ENCODE results near the gene SLC28A1.

The SLC28A1 gene

DNA sequence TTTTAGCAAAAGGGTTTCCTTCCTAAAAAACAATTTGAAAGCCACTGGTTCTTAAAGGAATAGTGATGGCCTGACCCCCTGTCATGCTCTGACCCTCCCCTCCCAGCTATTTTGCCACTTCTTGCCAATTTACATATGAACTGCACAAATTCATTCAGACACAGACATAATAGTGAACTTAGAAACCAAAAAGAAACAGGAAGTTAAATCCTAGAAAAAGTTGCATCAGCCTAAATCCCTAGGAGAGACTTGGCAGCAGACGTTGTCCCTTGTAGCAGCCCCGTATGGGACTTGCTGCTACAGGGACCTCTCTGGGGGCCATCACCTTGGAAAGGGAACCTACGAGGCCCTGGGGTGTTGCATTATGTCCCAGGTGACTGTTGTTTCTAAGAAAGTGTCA is 82.9 kb downstream of the SLC28A1 start:
- H3K4me3 Mint-ChIP-seq: no peak overlapping the region
- H3K27me3 Mint-ChIP-seq: peaks cover 2% of the 10 kb centered on the region
- no peak overlapping the region for H3K27ac Mint-ChIP-seq
- peaks cover 3% of the 10 kb centered on the region for H3K36me3 Mint-ChIP-seq
- H3K9me3 Mint-ChIP-seq (ENCODE audit: low read depth): no peaks in the 10 kb centered on the region
- H3K4me1 Mint-ChIP-seq (ENCODE audit: low read depth): no peaks in the 10 kb centered on the region

DNA sequence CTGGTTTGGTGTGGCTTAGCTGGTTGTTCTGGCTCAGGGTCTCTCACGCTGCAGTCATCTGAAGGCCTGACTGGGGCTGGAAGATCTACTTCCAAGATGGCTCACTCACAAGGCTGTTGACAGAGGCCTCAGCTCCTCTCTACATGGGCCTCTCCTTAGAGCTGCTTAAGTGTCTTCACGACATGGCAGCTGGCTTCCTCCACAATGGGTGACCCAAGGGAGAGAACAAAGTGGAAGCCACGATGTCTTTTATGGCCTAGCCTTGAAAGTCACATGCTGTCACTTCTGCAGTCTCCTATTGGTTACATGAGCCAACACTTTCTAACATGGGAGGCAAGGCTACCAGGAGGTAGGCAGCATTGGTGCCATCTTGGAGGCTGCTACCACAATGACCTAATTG is 83.8 kb downstream of the SLC28A1 start:
- H3K27ac Mint-ChIP-seq: no peak overlapping the region
- peaks cover 3% of the 10 kb centered on the region for H3K36me3 Mint-ChIP-seq
- no peak overlapping the region for H3K4me3 Mint-ChIP-seq
- no peaks in the 10 kb centered on the region for H3K9me3 Mint-ChIP-seq (ENCODE audit: low read depth)
- H3K27me3 Mint-ChIP-seq: peaks cover 2% of the 10 kb centered on the region
- no peaks in the 10 kb centered on the region for H3K4me1 Mint-ChIP-seq (ENCODE audit: low read depth)

DNA sequence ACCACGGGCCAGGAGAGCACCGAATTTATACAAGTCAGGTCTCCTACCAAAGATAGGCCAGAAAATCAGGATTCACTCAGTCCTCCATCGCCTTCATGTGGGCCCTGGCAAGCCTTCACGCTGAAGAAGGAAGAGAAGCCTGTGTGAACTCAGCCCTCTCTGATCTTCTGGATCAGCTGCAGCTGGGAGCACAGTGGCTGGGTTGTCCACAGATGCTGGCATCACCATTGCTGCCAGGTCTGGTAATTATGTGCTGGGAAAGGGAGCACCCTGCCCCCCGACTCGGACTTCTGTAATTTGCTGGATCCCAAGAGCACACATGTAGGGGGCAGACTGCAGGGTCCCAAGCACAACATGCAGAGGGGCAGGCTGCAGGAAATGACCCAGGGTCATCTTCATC is 84.8 kb downstream of the SLC28A1 start:
- Mint-ChIP-seq H3K27ac (no peak overlapping the region), H3K36me3 (peaks cover 3% of the 10 kb centered on the region), H3K9me3 (ENCODE audit: low read depth) (no peaks in the 10 kb centered on the region), H3K4me1 (ENCODE audit: low read depth) (no peaks in the 10 kb centered on the region), H3K4me3 (no peak overlapping the region), H3K27me3 (no peaks in the 10 kb centered on the region)

DNA sequence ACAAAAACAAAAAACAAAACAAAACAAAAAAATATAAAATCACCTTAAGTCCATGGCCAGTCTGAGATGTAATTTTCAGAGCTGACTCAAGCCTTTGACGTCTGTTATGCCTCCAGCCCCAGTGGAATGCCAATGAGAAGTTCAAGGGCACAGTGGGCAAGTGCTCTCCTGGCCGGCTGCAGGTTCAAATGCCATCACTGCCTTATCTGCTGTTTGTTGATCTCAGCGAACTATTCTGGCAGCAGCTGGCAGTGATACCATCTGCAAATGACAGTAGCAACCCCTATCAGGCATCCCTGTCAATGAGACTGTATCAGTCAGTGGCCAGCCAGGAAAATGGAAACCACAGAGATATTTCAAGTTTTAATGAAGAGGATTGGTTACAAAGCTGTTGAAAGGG is 86.4 kb downstream of the SLC28A1 start:
- Mint-ChIP-seq H3K36me3 (no peaks in the 10 kb centered on the region), H3K4me1 (ENCODE audit: low read depth) (no peaks in the 10 kb centered on the region), H3K27ac (no peak overlapping the region), H3K27me3 (no peaks in the 10 kb centered on the region), H3K4me3 (no peak overlapping the region), H3K9me3 (ENCODE audit: low read depth) (no peaks in the 10 kb centered on the region)

DNA sequence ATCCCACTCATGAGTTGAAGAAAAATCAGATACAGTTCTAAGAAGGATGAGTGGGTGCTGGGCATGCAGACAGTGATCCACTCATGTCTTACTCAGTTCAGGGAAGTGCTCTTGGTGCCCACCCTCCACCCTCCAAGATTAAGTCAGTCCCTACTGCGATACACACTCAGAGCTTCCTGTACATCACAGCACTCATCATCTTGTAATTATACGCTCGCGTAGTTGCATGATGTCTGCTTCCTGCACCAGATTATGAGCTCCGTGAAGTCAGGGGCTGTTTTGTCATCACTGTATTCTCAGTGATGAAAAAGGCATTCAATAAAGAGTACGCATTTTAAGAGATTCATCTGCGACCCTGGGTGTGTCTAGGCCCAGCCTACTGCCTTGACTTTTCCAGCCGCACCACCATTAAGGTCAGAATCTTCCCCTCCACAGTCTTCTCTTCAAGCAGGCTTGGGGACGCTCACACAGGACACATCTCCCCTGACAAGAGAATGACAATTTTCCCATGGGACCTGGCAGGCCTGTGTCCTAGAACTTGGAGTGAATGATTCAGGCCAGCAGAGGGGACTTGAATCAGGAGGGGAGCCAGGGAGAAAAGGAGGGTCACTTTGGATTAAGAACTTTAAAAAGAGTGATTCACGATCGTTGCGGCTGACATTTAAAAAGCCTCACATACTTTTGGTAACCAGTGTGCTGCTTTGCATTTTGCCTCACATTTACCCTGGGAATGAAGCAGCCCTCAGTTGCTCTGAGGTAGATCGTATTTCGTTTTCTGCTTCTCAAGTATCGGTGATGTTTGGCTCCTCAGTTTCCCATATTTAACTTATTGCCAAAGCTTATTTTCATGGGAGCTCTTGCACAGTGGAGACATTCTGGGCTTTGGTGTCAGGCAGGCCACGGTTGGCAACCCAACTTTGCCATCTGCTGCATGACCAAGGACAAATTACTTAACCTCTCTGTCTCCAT is 89.3 kb downstream of the SLC28A1 start:
- no peak overlapping the region for H3K27ac Mint-ChIP-seq

DNA sequence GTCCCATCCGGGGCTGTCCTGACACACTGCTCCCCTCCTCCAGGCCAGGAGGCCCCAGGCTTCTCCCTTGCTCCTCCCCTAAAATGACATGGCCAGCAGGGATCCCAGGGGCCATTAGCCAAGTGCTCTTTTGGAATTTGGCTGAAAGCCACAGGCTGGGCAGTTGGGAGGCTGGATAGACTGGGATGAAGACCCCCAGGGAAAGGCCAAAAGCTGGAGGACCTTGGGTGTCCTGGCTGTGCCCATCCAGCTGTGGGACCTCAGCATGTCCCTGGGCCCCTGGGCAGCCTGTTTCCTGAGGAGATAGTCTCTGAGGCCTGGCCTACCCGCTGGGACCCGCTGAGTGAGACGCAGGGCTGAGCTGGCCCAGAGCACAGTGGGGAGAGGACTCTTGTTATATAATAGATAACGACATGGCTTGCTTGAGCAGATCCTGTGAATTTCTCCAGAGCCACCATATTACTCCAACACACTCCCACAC is 91.4 kb downstream of the SLC28A1 start:
- Mint-ChIP-seq H3K9me3 (ENCODE audit: low read depth) (no peaks in the 10 kb centered on the region), H3K27me3 (no peaks in the 10 kb centered on the region), H3K4me3 (no peak overlapping the region), H3K4me1 (ENCODE audit: low read depth) (peaks cover 7% of the 10 kb centered on the region), H3K27ac (no peak overlapping the region), H3K36me3 (no peaks in the 10 kb centered on the region)

More for the DNA sequence above, 89.3 kb downstream of the SLC28A1 start:
- no peaks in the 10 kb centered on the region for H3K9me3 Mint-ChIP-seq (ENCODE audit: low read depth)
- H3K4me1 Mint-ChIP-seq (ENCODE audit: low read depth): peaks cover 2% of the 10 kb centered on the region
- H3K36me3 Mint-ChIP-seq: no peaks in the 10 kb centered on the region
- no peaks in the 10 kb centered on the region for H3K27me3 Mint-ChIP-seq
- H3K4me3 Mint-ChIP-seq: no peak overlapping the region

DNA sequence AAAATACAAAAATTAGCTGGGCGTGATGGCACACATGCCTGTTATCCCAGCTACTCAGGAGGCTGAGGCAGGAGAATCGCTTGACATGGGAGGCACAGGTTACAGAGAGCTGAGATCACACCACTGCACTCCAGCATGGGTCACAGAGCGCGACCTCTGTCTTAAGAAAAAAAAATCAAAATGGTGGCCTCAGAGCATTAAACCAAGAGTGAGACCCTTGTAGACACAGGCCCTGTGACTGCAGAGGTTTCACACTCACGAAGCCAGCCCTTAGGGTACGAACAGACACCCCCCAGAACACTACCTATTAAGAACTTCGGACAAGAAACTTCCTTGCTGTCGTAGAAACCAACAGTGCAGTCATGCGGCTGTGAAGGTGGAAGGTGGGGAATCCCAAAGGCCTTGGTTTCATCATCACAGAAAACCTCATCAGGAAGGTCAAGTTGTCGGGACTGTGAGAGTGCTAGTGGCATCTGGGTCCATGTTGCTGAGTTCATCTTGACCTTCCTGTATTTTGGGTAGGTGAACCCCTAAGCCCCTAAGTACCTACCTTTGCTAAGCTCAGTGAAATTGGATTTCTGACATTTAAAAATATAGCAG is 92.4 kb downstream of the SLC28A1 start:
- Mint-ChIP-seq H3K27me3 (no peaks in the 10 kb centered on the region), H3K4me3 (no peak overlapping the region), H3K36me3 (no peaks in the 10 kb centered on the region), H3K4me1 (ENCODE audit: low read depth) (peaks cover 7% of the 10 kb centered on the region), H3K9me3 (ENCODE audit: low read depth) (no peaks in the 10 kb centered on the region), H3K27ac (no peak overlapping the region)

DNA sequence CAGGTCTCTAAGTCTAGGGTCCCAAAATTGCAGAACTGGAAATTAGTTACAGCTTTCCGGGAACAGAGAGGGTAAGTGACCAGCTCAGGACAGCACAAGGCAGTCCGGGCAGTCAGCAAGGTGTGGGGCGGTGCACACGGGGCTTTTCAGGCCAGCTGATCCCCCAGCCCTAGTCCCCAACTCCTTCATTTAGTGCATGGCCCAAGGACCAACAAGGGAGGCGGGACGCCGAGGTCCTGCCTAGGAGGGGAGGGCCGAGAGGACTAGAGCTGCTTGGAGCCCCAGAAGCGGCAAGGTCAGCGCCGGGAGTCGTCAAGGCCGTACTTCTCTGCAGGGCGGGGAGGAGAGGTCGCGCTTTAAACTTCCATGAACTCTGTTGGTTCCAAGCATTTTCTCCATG is 95.2 kb downstream of the SLC28A1 start:
- Mint-ChIP-seq H3K9me3 (ENCODE audit: low read depth) (no peaks in the 10 kb centered on the region), H3K36me3 (no peaks in the 10 kb centered on the region), H3K27ac (no peak overlapping the region), H3K27me3 (no peaks in the 10 kb centered on the region), H3K4me3 (peak overlapping the region; percentile 95), H3K4me1 (ENCODE audit: low read depth) (peaks cover 29% of the 10 kb centered on the region)

DNA sequence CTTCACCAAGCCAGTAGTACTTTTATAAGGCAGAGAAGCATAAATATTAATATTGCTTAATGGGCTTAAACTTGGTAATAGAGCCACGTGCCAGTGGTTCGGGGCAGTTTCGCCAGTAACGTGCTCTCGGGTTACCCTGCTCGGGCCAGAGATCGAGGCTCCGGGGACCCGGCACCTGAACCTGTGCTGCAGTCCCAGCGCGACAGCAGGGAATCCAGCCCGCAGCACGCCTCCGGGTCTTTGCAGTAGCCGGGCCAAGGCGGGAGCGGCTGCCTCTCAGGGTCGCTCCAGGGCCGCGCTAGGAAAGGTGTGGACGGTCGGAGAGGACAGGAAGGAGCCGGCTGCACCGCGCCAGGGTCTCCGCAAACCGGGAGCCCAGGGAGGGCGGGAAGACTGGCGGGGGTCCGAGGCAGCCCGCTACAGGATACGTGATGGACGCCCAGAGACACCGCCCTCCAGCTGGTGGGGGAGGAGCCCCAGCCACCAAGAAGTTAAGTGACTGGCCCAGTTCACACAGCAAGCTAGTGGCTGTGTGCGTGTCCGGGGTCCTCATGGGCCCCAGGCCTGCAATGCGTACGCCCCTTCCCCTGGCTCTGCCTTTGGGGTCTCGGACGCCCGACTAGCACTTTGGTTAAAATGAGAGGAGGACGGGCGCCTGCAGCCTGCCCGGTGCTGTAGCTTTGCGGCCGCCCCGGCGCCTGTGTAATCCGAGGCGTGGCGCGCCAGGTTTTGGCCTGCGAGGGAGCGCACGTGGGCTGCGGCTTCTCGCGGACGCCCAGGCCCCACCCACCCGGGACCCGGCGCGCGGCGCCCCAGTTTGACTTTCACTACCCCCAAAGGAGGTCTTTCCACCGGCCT is 96.0 kb downstream of the SLC28A1 start:
- peak overlapping the region; percentile 96 for H3K27ac Mint-ChIP-seq
- H3K36me3 Mint-ChIP-seq: no peaks in the 10 kb centered on the region
- H3K4me3 Mint-ChIP-seq: peak overlapping the region; percentile 95
- H3K4me1 Mint-ChIP-seq (ENCODE audit: low read depth): peaks cover 37% of the 10 kb centered on the region
- H3K9me3 Mint-ChIP-seq (ENCODE audit: low read depth): no peaks in the 10 kb centered on the region
- H3K27me3 Mint-ChIP-seq: no peaks in the 10 kb centered on the region

DNA sequence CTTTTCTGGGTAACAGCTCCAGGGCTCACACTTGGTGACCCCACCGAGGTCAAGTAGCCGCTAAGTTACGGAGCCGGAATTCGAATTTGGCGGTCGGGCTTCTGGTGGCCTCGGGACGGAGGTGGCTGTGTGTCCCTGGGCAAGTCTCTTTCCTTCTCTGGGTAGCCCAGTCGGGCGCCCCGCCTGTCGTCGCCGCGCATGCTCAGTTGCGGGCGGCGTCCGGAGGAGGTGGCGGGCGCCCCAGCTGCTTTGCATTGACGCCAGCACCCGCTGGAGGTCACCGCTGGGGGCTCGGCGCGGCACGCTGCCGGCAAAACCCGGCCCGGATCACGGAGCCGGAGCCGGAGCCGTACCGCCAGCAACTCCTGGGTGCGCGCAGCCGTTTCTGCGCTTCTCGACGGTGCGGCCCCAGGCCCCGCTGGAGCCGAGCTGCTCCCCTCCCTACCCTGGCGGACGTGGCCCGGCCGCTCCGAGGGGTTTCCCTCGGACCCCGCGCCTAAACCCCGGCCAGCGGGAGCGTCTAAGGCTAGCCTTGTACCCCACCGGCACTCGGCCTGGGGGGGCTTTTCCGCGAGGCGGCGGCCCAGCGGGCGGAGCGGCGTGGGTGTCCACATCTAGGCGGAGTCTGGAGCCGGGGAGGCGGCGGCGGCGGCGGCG is 96.7 kb downstream of the SLC28A1 start:
- no peaks in the 10 kb centered on the region for H3K9me3 Mint-ChIP-seq (ENCODE audit: low read depth)

DNA sequence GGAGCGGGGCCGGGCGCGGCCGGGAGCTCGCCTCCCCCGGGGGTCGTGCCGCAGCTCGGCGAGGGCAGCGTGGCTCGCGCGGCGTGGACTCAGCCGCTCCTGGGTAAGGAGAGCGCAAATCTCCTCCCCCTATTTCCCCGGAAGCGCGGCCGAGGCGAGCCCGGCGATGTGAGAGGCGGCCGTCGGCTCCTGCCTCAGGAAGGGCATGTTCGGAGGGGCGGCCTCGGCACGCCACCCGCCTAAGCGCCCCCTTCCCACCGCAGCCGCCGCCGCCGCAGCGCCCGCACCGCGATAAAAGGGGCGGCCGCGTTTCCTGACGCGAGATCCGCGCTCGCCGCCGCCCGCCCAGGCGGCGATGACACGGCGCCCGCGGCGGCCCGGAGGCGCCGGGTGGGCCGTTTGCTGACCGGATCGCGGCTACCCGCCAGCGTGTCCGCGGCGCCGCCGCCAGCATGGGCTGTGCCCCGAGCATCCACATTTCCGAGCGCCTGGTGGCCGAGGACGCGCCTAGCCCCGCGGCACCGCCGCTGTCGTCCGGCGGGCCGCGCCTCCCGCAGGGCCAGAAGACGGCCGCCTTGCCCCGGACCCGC is 97.3 kb downstream of the SLC28A1 start, which contains the start of gene PDE8A:
Gene PDE8A (plus strand): TSS at position 146 of the 590 bp plus-strand sequence. CDS start 307 bp downstream, at position 453.
- peak within 1 kb of the TSS; percentile 95 for H3K4me3 Mint-ChIP-seq
- H3K9me3 Mint-ChIP-seq (ENCODE audit: low read depth): no peaks in the 10 kb centered on the region
- H3K4me1 Mint-ChIP-seq (ENCODE audit: low read depth): peaks cover 48% of the 10 kb centered on the region

More for the DNA sequence above, 96.7 kb downstream of the SLC28A1 start:
- H3K36me3 Mint-ChIP-seq: no peaks in the 10 kb centered on the region
- peak overlapping the region; percentile 95 for H3K4me3 Mint-ChIP-seq
- peak overlapping the region; percentile 93 for H3K27ac Mint-ChIP-seq
- H3K27me3 Mint-ChIP-seq: no peaks in the 10 kb centered on the region
- peaks cover 42% of the 10 kb centered on the region for H3K4me1 Mint-ChIP-seq (ENCODE audit: low read depth)

DNA sequence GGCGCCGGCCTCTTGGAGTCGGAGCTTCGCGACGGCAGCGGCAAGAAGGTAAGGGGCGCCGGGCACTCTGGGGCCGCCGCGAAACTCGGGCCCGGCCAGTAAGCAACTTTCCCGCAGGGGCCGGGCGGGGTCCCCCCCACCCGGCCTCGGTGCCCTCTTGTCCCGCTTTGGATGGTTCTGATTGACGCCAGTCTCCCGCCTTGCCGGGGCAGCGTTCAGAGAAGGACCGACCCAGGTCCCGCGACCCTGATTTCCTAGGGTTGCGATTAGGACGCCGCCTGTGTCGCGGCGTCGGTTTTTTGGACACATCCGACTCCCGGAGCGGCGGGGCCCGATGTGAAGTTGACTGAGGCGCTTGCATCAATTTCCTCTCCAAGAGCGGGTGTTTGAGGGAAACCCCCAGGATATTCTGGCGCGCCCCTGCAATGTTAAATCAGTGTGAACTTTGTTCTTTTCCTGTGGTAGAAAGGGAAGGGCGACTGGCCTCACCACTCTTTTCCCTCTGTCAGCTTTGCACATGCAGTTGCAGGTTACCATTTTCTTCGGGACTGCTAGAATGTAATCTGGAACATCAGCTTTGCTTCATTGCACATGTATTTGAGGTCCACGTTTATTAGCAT is 97.9 kb downstream of the SLC28A1 start:
- Mint-ChIP-seq H3K4me3 (peak overlapping the region; percentile 93), H3K27me3 (no peaks in the 10 kb centered on the region), H3K9me3 (ENCODE audit: low read depth) (no peaks in the 10 kb centered on the region), H3K27ac (peak overlapping the region; percentile 93), H3K36me3 (no peaks in the 10 kb centered on the region), H3K4me1 (ENCODE audit: low read depth) (peaks cover 52% of the 10 kb centered on the region)

More for the DNA sequence above, 97.3 kb downstream of the SLC28A1 start, which contains the start of gene PDE8A:
- Mint-ChIP-seq H3K27ac (peak within 1 kb of the TSS; percentile 96), H3K27me3 (no peaks in the 10 kb centered on the region), H3K36me3 (no peaks in the 10 kb centered on the region)

DNA sequence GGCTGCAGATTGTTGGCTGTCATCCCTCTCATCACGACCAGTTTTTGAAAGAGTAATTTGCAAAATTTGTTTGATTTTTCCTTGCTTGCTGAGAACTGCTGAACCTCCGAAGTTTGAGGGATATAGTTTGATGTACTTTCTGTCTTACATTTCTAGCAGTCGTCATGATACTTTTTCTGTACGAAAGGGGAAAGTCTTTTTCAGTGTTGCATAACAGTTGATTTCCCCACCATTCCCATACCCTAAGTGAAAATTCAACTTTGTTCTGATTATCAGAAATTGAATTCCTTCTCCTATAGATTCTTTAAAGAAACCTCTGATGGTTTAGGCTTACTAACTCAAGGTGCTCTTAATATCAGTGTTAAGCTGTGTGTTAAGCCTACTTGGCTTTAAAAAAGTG is 98.8 kb downstream of the SLC28A1 start:
- H3K27me3 Mint-ChIP-seq: no peaks in the 10 kb centered on the region
- H3K9me3 Mint-ChIP-seq (ENCODE audit: low read depth): no peaks in the 10 kb centered on the region
- no peaks in the 10 kb centered on the region for H3K36me3 Mint-ChIP-seq
- peak overlapping the region; percentile 93 for H3K27ac Mint-ChIP-seq
- H3K4me3 Mint-ChIP-seq: peak overlapping the region; percentile 93
- peaks cover 59% of the 10 kb centered on the region for H3K4me1 Mint-ChIP-seq (ENCODE audit: low read depth)

All from activated naive CD8-positive, alpha-beta T cell (primary cell).